Activated T-cell treated with anti-CD3 and anti-CD28 coated beads for 24 hours (primary cell): ENCODE measurements around the gene CAMK2G.
A peak's percentile ranks its signal among the peaks of the same experiment; 100 is the strongest.

ENCODE experiments used
- DNase-seq: peaks from one replicate; pipeline ENCODE4 v3.0.0-alpha.2; 2020; ENCODE audit warnings: low read depth

The CAMK2G gene

GRCh38 chr10:73879296-73880173 is 5.2 kb upstream of the CAMK2G start:
- peak; percentile 88 for DNase-seq

- DNase-seq, result no peak
Observed at GRCh38 chr10:73878365-73878764, 4.0 kb upstream of the CAMK2G start.

GRCh38 chr10:73877533-73878160 is 3.3 kb upstream of the CAMK2G start:
- DNase-seq, result no peak

- DNase-seq, result no peak
Observed at GRCh38 chr10:73876971-73877370, 2.6 kb upstream of the CAMK2G start.

GRCh38 chr10:73876566-73876965 is 2.2 kb upstream of the CAMK2G start:
- DNase-seq, result no peak

GRCh38 chr10:73876157-73876556 is 1.8 kb upstream of the CAMK2G start:
- DNase-seq, result no peak

GRCh38 chr10:73875139-73875475 is 752 bp upstream of the CAMK2G start:
- DNase-seq, result peak; percentile 35

- no peak for DNase-seq
Observed at GRCh38 chr10:73873838-73874215, 528 bp downstream of the CAMK2G start.

GRCh38 chr10:73873142-73873837 is 1.1 kb downstream of the CAMK2G start:
- no peak for DNase-seq

- no peak for DNase-seq
Observed at GRCh38 chr10:73872190-73872710, 2.1 kb downstream of the CAMK2G start.

- no peak for DNase-seq
Observed at GRCh38 chr10:73871295-73872189, 2.8 kb downstream of the CAMK2G start.

- DNase-seq, result no peak
Observed at GRCh38 chr10:73868655-73869195, 5.6 kb downstream of the CAMK2G start.

- DNase-seq, result no peak
Observed at GRCh38 chr10:73867871-73868631, 6.3 kb downstream of the CAMK2G start.

- DNase-seq, result no peak
Observed at GRCh38 chr10:73867126-73867807, 7.1 kb downstream of the CAMK2G start.

GRCh38 chr10:73866621-73867020 is 7.7 kb downstream of the CAMK2G start:
- no peak for DNase-seq

GRCh38 chr10:73865459-73866442 is 8.6 kb downstream of the CAMK2G start:
- no peak for DNase-seq

GRCh38 chr10:73865107-73865458 is 9.3 kb downstream of the CAMK2G start:
- DNase-seq, result no peak

- DNase-seq, result no peak
Observed at GRCh38 chr10:73864229-73864628, 10.1 kb downstream of the CAMK2G start.
